OCI-LY3 (cell line): ENCODE data around the gene SHANK2.

Experiments
- EZH2phosphoT487 ChIP-seq: fragments of 200-600 bp; shearing (Covaris generic); IDR thresholded peaks from 2 replicates; pipeline ENCODE4 v1.6.1; 2018; ENCODE audit warnings: antibody characterized with exemption, mixed run types, low read depth
- TF ChIP-seq, protein P1 (sequence below): fragments of 200-600, 300-600 bp; sonication (generic); IDR thresholded peaks from 2 replicates; pipeline ENCODE4 v1.5.1; 2014; ENCODE audit warnings: antibody characterized with exemption, low read length, low read depth

DNA sequence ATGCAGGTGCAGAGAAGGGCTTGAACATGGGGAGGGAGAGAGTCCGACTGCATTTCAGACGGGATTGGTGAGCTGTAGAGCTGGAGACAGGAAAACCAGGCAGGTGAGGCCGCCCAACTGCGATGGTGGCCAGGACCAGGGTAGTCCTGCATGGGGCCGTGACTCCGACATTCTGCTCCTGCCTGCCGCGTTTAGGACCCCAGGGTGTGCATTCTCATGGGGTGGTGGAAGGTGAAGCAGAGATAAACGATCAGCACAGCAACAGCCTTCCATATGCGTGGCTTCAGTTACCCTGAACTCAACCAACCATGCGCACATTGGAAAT, 29.3 kb downstream of the SHANK2 start:
- TF ChIP-seq, protein P1, sequence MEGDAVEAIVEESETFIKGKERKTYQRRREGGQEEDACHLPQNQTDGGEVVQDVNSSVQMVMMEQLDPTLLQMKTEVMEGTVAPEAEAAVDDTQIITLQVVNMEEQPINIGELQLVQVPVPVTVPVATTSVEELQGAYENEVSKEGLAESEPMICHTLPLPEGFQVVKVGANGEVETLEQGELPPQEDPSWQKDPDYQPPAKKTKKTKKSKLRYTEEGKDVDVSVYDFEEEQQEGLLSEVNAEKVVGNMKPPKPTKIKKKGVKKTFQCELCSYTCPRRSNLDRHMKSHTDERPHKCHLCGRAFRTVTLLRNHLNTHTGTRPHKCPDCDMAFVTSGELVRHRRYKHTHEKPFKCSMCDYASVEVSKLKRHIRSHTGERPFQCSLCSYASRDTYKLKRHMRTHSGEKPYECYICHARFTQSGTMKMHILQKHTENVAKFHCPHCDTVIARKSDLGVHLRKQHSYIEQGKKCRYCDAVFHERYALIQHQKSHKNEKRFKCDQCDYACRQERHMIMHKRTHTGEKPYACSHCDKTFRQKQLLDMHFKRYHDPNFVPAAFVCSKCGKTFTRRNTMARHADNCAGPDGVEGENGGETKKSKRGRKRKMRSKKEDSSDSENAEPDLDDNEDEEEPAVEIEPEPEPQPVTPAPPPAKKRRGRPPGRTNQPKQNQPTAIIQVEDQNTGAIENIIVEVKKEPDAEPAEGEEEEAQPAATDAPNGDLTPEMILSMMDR, result no peak
- TF ChIP-seq EZH2phosphoT487, result no peak
